HG02870 (cell line): ENCODE data around the gene PTPRE.

ENCODE experiments used
- ATAC-seq: cut with Tn5 transposase; IDR thresholded peaks from one replicate; pipeline ENCODE4 v1.9.1; 2021; ENCODE audit warnings: mild to moderate bottlenecking, moderate library complexity; ENCODE audit not compliant: unreplicated experiment

Gene PTPRE

GRCh38 chr10:127923646-127924045 lies 16.7 kb downstream of the PTPRE start:
- no peak for ATAC-seq

- no peak for ATAC-seq
Measured at GRCh38 chr10:127925471-127926207, 18.7 kb downstream of the PTPRE start.

GRCh38 chr10:127926455-127926854 lies 19.6 kb downstream of the PTPRE start:
- ATAC-seq: no peak

GRCh38 chr10:127928021-127928806 lies 21.3 kb downstream of the PTPRE start:
- no peak for ATAC-seq

GRCh38 chr10:127932521-127933270 lies 25.8 kb downstream of the PTPRE start:
- no peak for ATAC-seq

- ATAC-seq: no peak
Measured at GRCh38 chr10:127933271-127933670, 26.4 kb downstream of the PTPRE start.

- ATAC-seq: no peak
Measured at GRCh38 chr10:127934383-127934782, 27.5 kb downstream of the PTPRE start.

- no peak for ATAC-seq
Measured at GRCh38 chr10:127935071-127935561, 28.2 kb downstream of the PTPRE start.

GRCh38 chr10:127937069-127937468 lies 30.2 kb downstream of the PTPRE start:
- ATAC-seq: no peak

- ATAC-seq: no peak
Measured at GRCh38 chr10:127937915-127938463, 31.1 kb downstream of the PTPRE start.

- no peak for ATAC-seq
Measured at GRCh38 chr10:127939786-127940330, 33.0 kb downstream of the PTPRE start.

- no peak for ATAC-seq
Measured at GRCh38 chr10:127940866-127941640, 34.1 kb downstream of the PTPRE start.

GRCh38 chr10:127942811-127943210 lies 35.9 kb downstream of the PTPRE start:
- no peak for ATAC-seq

- ATAC-seq: no peak
Measured at GRCh38 chr10:127943336-127943910, 36.5 kb downstream of the PTPRE start.

- no peak for ATAC-seq
Measured at GRCh38 chr10:127944256-127944655, 37.4 kb downstream of the PTPRE start.

GRCh38 chr10:127945341-127945758 lies 38.4 kb downstream of the PTPRE start:
- ATAC-seq: no peak

- ATAC-seq: no peak
Measured at GRCh38 chr10:127945948-127946711, 39.2 kb downstream of the PTPRE start.

- ATAC-seq: no peak
Measured at GRCh38 chr10:127947211-127947610, 40.3 kb downstream of the PTPRE start.

- no peak for ATAC-seq
Measured at GRCh38 chr10:127948791-127949190, 41.9 kb downstream of the PTPRE start.
